Upper lobe of left lung (tissue), 6 donors: ENCODE results near the gene RNF213. TPM values are rescaled to one million over a fixed set of nuclear protein-coding genes. Genes with fewer than 3 reads are reported as not detected.
A peak's percentile ranks its signal among the peaks of the same experiment; 100 is the strongest.

Experiments
- ATAC-seq, 2 donors: fragments of 200-7000 bp; cut with Tn5 transposase; one replicate each; pipeline ENCODE4 v1.9.1; 2022; ENCODE audit warnings: mild to moderate bottlenecking in 2 of 2, moderate library complexity in 2 of 2; ENCODE audit not compliant: low FRiP score in 2 of 2
- DNase-seq, 2 donors: peaks; one replicate each; pipeline ENCODE4 v3.0.0-alpha.2; 2019 to 2020
- H3K27ac ChIP-seq, 4 donors: fragments of 200-600 bp; sonication (generic); one replicate each; pipeline ENCODE4 v1.5.1; 2016 to 2019
- H3K27me3 ChIP-seq, 4 donors: fragments of 200-600 bp; sonication (generic); one replicate each; pipeline ENCODE4 v1.5.1; 2017 to 2019
- H3K36me3 ChIP-seq, 4 donors: fragments of 200-600 bp; sonication (generic); one replicate each; pipeline ENCODE4 v1.5.1; 2016 to 2019
- H3K4me1 ChIP-seq, 4 donors: fragments of 200-600 bp; sonication (generic); one replicate each; pipeline ENCODE4 v1.5.1; 2018 to 2019
- H3K4me3 ChIP-seq, 4 donors: fragments of 200-600 bp; sonication (generic); one replicate each; pipeline ENCODE4 v1.5.1; 2017 to 2019; ENCODE audit warnings: mild to moderate bottlenecking in 2 of 4, moderate library complexity in 1 of 4
- H3K9me3 ChIP-seq, 4 donors: fragments of 200-600 bp; sonication (generic); one replicate each; pipeline ENCODE4 v1.5.1; 2018 to 2019
- CTCF ChIP-seq, 6 experiments: fragments of 450-650 bp in 4 of 6; fragments of 200-600 bp in 2 of 6; sonication (generic) in 2 of 6; IDR thresholded peaks; one replicate each; pipeline ENCODE4 v1.5.1; 2016 to 2019; ENCODE audit warnings: antibody characterized with exemption in 6 of 6
- EP300 ChIP-seq, 4 donors: sonication (generic); formaldehyde crosslinking; IDR thresholded peaks; one replicate each; pipeline ENCODE4 v1.5.1; 2017; ENCODE audit warnings: antibody characterized with exemption in 4 of 4, control low read depth in 2 of 4
- POLR2A ChIP-seq, 4 donors: fragments of 450-650 bp; IDR thresholded peaks; one replicate each; pipeline ENCODE4 v1.5.1; 2016 to 2017; ENCODE audit warnings: antibody characterized with exemption in 4 of 4, mild to moderate bottlenecking in 2 of 4
- POLR2AphosphoS5 ChIP-seq, 2 donors: sonication (generic); formaldehyde crosslinking; IDR thresholded peaks; one replicate each; pipeline ENCODE4 v1.5.1; 2017; ENCODE audit warnings: antibody characterized with exemption in 2 of 2
- WGBS, 2 donors: methylation state at CpG; one replicate each; pipeline ENCODE4 v1.1.5; 2017 to 2018; 5-methylcytosine and 5-hydroxymethylcytosine counted together
- total RNA-seq, 6 donors: library from RNA; depleted of rRNA in 4 of 6; stranded (reverse); fragments of >200 nt in 4 of 6; gene quantifications; one replicate each; pipeline versions ENCODE4 v1.1.0 to v1.2.1, GENCODE V29; 2016 to 2021
- donor health status: DM: no; HTN: no; CAD: no; lungs with moderate emphysema.
- donor health status: DM: no; HTN: yes; CAD: no; lungs with severe emphysema.

The RNF213 gene
- total RNA-seq, 6 donors from 2014 or later: 135 to 619 (median 207) TPM

DNA sequence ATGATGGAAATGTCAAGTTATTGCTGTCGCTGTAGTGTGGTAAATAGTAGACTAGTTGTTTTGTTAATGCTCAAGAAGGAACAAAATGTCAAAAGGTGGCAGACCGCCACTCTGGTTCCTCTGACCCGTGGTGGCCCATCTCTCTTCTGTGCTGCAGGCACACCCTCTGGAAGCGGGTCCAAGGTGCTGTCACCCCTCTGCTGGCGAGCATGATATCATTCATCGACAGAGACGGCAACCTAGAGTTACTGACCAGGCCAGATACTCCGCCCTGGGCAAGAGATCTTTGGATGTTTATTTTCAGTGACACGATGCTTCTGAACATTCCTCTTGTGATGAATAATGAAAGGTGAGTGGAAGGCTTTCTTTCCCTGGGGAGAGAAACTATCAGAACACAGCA lies 97.5 kb downstream of the RNF213 start:
- H3K9me3 ChIP-seq: no peaks in the 10 kb centered on the region
- 96 to 98% methylated on average over 9 of the region's 9 CpGs for WGBS, 2 donors
- TF ChIP-seq POLR2A (IDR thresholded peaks at IDR 0.05) (no peak), CTCF (IDR thresholded peaks at IDR 0.05) (no peak), EP300 (IDR thresholded peaks at IDR 0.05) (no peak), POLR2AphosphoS5 (IDR thresholded peaks at IDR 0.05) (no peak)
- no peak overlapping the region for H3K27ac ChIP-seq
- no peaks in the 10 kb centered on the region for H3K27me3 ChIP-seq
- peaks cover 63 to 96% (median 85%) of the 10 kb centered on the region in 4 donors for H3K36me3 ChIP-seq
- peaks cover 0 to 4% (median 2%) of the 10 kb centered on the region in 4 donors for H3K4me1 ChIP-seq
- ATAC-seq (no peak), DNase-seq (no peak)
- H3K4me3 ChIP-seq: no peak overlapping the region

DNA sequence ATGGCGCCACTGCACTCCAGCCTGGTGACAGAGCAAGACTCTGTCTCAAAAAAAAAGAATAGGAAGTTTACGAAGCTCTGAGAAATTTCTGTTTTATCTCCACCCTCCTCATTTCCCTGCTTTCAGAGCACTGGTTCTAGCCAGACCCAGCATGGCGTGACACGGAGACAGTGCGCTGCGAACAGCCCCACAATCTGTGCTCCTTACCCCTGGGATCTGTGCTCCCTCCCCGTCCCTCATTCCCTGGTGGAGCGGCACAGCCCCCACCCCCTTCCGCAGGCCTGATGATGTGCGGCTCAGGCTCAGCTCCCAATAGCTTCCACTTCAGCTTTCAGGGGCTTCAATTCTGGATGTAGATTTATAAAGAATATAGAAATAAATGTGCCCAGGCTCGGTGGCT lies 98.2 kb downstream of the RNF213 start:
- no peak for DNase-seq
- peaks cover 63 to 96% (median 85%) of the 10 kb centered on the region in 4 donors for H3K36me3 ChIP-seq

DNA sequence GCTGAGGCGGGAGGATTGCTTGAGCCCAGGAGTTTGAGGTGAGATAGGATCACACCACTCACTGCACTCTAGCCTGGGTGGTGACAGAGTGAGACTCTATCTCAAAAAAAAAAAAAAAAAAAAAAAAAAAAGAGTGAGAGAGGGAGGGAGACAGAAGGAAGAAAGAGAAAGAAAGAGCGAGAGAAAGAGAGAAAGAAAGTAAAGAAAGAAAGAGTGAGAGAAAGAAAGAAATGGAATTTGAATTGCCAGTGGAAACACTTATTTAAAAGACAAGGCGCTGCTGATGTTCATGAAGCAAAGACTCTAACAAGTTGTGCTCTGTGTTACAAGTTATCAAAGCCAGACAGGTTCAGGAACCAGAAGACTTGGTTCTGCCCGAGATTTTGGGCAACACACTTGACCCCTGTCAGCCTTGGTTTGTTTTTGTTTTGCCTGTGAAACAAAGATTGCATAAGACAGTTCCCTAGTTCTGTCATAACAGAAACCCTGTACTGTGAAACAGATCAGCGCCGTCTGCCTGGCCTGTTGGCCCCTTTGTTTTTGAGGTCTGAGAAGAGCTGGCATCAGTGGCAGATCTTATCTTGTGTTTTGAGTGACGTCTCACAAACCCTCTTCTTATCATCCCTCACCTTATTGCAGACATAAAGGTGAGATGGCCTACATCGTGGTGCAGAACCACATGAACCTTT lies 98.9 kb downstream of the RNF213 start:
- H3K4me3 ChIP-seq: no peak overlapping the region
- peaks cover 58 to 96% (median 85%) of the 10 kb centered on the region in 4 donors for H3K36me3 ChIP-seq
- H3K27ac ChIP-seq: no peak overlapping the region
- DNase-seq (no peak), ATAC-seq (no peak)
- H3K27me3 ChIP-seq: no peaks in the 10 kb centered on the region
- WGBS, 2 donors: 76 to 86% methylated on average over 8 of the region's 8 CpGs
- TF ChIP-seq POLR2A (IDR thresholded peaks at IDR 0.05) (no peak), POLR2AphosphoS5 (IDR thresholded peaks at IDR 0.05) (no peak), EP300 (IDR thresholded peaks at IDR 0.05) (no peak), CTCF (IDR thresholded peaks at IDR 0.05) (no peak)
- H3K4me1 ChIP-seq: peaks cover 0 to 4% (median 2%) of the 10 kb centered on the region in 4 donors
- H3K9me3 ChIP-seq: no peaks in the 10 kb centered on the region

More for the DNA sequence above, 98.2 kb downstream of the RNF213 start:
- Histone ChIP-seq H3K4me1 (peaks cover 0 to 4% (median 2%) of the 10 kb centered on the region in 4 donors), H3K27me3 (no peaks in the 10 kb centered on the region), H3K27ac (peak overlapping the region in 1 of 4 donors; percentile 39), H3K4me3 (no peak overlapping the region), H3K9me3 (no peaks in the 10 kb centered on the region)
- WGBS, 2 donors: 84 to 89% methylated on average over 11 of the region's 11 CpGs
- TF ChIP-seq EP300 (IDR thresholded peaks at IDR 0.05): no peak
- TF ChIP-seq POLR2AphosphoS5 (IDR thresholded peaks at IDR 0.05): no peak
- no peak for TF ChIP-seq POLR2A (IDR thresholded peaks at IDR 0.05)
- no peak for TF ChIP-seq CTCF (IDR thresholded peaks at IDR 0.05)
- no peak for ATAC-seq

DNA sequence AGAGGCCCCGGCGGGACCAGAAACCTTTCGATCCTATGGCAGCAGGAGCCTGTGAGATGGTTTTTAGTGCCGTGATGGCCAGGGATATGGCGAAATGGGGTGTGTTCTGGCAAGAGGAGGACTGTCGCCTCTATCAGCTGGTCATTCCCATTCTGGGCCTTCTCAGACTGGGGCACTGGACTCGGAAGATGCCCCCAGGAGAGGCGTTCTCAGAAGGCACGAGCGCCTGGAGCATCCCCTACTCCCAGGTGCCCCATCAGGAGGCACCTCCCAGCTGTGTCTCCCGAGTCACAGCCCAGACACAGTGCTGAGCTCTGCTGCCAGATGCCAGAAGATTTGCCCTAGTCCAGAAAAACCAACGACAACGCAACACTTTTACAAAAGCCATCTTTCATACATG lies 99.7 kb downstream of the RNF213 start:
- Histone ChIP-seq H3K4me1 (peaks cover 0 to 4% (median 2%) of the 10 kb centered on the region in 4 donors), H3K9me3 (no peaks in the 10 kb centered on the region), H3K36me3 (peaks cover 59 to 98% (median 86%) of the 10 kb centered on the region in 4 donors), H3K27ac (no peak overlapping the region), H3K4me3 (no peak overlapping the region), H3K27me3 (no peaks in the 10 kb centered on the region)
- DNase-seq (no peak), ATAC-seq (no peak)
- WGBS, 2 donors: 93 to 95% methylated on average over 13 of the region's 13 CpGs
- no peak for TF ChIP-seq CTCF (IDR thresholded peaks at IDR 0.05)
- TF ChIP-seq POLR2AphosphoS5 (IDR thresholded peaks at IDR 0.05): no peak
- TF ChIP-seq EP300 (IDR thresholded peaks at IDR 0.05): no peak
